ENCODE measurements around the gene IKBKE. TPM values are rescaled to one million over a fixed set of nuclear protein-coding genes. Genes with fewer than 3 reads are reported as not detected.
"Not testable (repeated sequence)": the region's sequence is repeated elsewhere in the genome, so short reads cannot be mapped to it uniquely, and the experiment has no call there.

The IKBKE gene
- total and polyA plus RNA-seq, 2 of the 8 experiments (the other 6 are each of a cell fraction or from before 2014, with no cell fraction given), result 8.6 to 12.0 TPM

DNA sequence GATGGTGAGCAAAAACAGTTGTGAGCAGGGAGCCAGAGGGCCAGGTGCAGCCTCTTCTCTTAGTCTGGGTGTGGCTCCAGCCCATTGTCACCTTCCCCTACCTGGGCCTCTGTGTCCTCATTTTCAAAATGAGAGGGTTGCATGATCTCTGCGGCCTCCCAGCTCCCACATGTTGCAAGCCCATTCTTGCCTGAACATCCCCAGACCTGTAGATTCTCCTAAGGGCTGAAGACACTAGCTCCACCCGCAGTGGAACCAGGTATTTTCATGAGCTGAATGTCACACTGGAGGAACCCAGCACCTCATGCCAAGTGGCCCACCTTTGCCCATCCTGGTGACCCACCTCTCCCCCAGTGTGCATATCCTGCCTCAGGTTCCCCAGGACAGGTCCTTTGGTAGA lies 12.3 kb downstream of the IKBKE start (continued):
- TF ChIP-seq KDM5A (IDR thresholded peaks at IDR 0.05; ENCODE audit: low read length) (no peak), BCL11A (IDR thresholded peaks at IDR 0.05; ENCODE audit: low read depth in 2 of 2, low read length in 2 of 2) (no peak), KDM4A (IDR thresholded peaks at IDR 0.05; ENCODE audit: low read depth, low read length, severe bottlenecking) (no peak), ZNF274 (IDR thresholded peaks at IDR 0.05; ENCODE audit: borderline replicate concordance, extremely low read depth, low read length) (no peak)

DNA sequence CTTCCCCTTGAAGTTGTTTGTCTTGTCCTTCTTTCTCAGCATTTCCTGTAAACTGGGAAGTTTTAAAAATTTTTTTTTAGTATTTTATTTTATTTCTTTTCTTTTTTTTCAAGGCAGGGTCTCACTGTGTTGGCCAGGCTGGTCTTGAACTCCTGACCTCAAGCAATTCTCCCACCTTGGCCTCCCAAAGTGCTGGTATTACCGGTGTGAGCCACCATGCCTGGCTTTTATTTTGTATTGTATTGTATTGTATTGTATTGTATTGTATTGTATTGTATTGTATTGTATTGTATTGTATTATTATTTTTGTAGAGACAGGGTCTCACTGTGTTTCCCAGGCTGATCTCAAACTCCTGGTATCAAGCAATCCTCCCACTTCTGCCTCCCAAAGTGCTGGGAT lies 13.6 kb downstream of the IKBKE start:
- not testable (repeated sequence) for H2BK20ac ChIP-seq (ENCODE audit: low read length); H4K20me1 ChIP-seq (replicated peaks in 1 of 2; ENCODE audit: control insufficient read depth in 1 of 2, insufficient read depth in 2 of 2, low read length in 2 of 2); H3K4me1 ChIP-seq (replicated peaks in 1 of 4; ENCODE audit: control insufficient read depth in 3 of 4, insufficient read depth in 4 of 4, low read length in 3 of 4); H4K8ac ChIP-seq (ENCODE audit: extremely low read depth, insufficient read depth, low read length); H3K4me2 ChIP-seq (ENCODE audit: insufficient read depth in 1 of 2, low read depth in 2 of 2, low read length in 2 of 2); H2BK120ac ChIP-seq (replicated peaks; ENCODE audit: low read depth, low read length); H3K79me1 ChIP-seq (ENCODE audit: low read depth, low read length); H3K9me3 ChIP-seq (ENCODE audit: insufficient read depth in 2 of 2, low read depth in 1 of 2, low read length in 1 of 2); H3K36me3 ChIP-seq (ENCODE audit: control insufficient read depth in 2 of 4, insufficient read depth in 4 of 4, low read length in 3 of 4); H3K14ac ChIP-seq (ENCODE audit: insufficient read length); H4K91ac ChIP-seq (replicated peaks; ENCODE audit: insufficient read length, low read length); H3K56ac ChIP-seq (replicated peaks; ENCODE audit: insufficient read length, low read depth, low read length); H3K9ac ChIP-seq (replicated peaks in 1 of 4; ENCODE audit: extremely low read depth in 1 of 4, low read depth in 3 of 4, low read length in 3 of 4); H3K4me3 ChIP-seq (ENCODE audit: extremely low read depth in 1 of 4, insufficient read depth in 2 of 4, low read depth in 3 of 4, low read length in 4 of 4); H2AFZ ChIP-seq (ENCODE audit: low read length); H2AK5ac ChIP-seq (ENCODE audit: low read depth, low read length); H2BK15ac ChIP-seq (ENCODE audit: low read length); H4K5ac ChIP-seq (ENCODE audit: insufficient read length, low read depth, low read length); H3K23me2 ChIP-seq (ENCODE audit: low read depth, low read length); H3K4ac ChIP-seq (replicated peaks; ENCODE audit: insufficient read length, low read depth, low read length); H2BK12ac ChIP-seq (ENCODE audit: low read depth, low read length); H3K18ac ChIP-seq (ENCODE audit: extremely low read depth, low read length); H2BK5ac ChIP-seq (ENCODE audit: low read depth, low read length); H3K27ac ChIP-seq (ENCODE audit: low read depth, low read length); H3K79me2 ChIP-seq (ENCODE audit: control insufficient read depth in 1 of 2, insufficient read depth in 2 of 2, low read length in 2 of 2); H3K27me3 ChIP-seq (replicated peaks in 1 of 4; ENCODE audit: control insufficient read depth in 3 of 4, extremely low read depth in 1 of 4, insufficient read depth in 3 of 4, low read length in 3 of 4); DNase-seq (ENCODE audit: low read depth in 1 of 2, low spot score in 2 of 2); FAIRE-seq; H3K23ac ChIP-seq (ENCODE audit: insufficient read length)
- ChIA-PET POLR2A (ENCODE audit: partially characterized antibody) (interaction anchor here (1.2 kb wide), 1 partner anchor 104 kb away, joined by 3 read pairs; no protein-coding TSS in a partner anchor), CTCF (ENCODE audit: partially characterized antibody) (interaction anchor here (0.7 to 6.3 kb wide), 8 partner anchors 7 to 105 kb away, joined by 3 to 81 read pairs (median 4); no protein-coding TSS in a partner anchor)
- 87% methylated on average over 1 of the region's 1 CpG; no CpG with 5 or more reads in 1 of the 2 experiments for WGBS, 2 experiments (ENCODE audit: extremely low coverage in 1 of 2, insufficient coverage in 1 of 2, insufficient read length in 1 of 2, insufficient replicate concordance in 2 of 2, low coverage in 1 of 2, low lambda C conversion rate in 2 of 2, missing lambda C conversion rate in 1 of 2)

All from H1 (cell line).